HG03175 (cell line): ENCODE measurements around the gene CXCL1.

Source experiments
- ATAC-seq: cut with Tn5 transposase; IDR thresholded peaks from one replicate; pipeline ENCODE4 v1.9.1; 2021; ENCODE audit warnings: mild to moderate bottlenecking, moderate library complexity; ENCODE audit not compliant: unreplicated experiment

CXCL1 gene

DNA sequence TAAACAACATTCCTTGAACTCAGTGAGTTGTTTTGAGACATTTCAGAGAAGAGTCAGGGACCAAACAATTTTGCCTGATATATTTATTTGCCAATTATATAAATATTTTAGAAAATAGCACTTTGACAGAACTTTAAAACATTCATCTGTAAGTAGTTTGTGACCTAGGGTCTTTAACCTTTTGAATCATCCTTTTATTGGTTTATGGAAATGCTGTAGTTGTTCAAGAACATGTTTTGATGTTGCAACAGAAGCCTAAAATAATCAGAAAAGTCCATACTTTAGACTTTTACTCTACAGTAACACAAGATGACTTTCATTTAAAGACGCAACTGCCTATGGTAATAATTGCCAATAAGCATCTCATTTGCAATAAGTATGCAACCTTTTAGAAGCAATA, 43.0 kb downstream of the CXCL1 start:
- no peak for ATAC-seq

DNA sequence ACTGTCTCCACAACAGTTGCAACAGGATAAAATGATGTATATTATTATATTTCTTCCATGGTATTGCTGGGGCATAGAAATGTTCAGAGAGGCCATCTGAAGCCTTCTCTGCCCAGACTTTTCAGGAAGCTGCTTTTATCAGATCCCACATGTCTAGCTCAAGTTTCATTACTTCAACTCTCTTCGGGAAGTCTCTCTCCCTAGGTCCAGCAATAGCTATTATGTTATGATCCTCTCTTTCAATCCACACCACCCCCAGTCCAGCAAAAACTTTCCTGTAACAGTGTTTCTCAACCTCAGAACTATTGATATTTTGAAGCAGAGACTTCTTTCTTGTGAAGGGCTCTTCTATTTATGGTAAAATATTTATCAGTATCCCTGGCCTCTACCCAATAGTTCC, 44.9 kb downstream of the CXCL1 start:
- no peak for ATAC-seq

DNA sequence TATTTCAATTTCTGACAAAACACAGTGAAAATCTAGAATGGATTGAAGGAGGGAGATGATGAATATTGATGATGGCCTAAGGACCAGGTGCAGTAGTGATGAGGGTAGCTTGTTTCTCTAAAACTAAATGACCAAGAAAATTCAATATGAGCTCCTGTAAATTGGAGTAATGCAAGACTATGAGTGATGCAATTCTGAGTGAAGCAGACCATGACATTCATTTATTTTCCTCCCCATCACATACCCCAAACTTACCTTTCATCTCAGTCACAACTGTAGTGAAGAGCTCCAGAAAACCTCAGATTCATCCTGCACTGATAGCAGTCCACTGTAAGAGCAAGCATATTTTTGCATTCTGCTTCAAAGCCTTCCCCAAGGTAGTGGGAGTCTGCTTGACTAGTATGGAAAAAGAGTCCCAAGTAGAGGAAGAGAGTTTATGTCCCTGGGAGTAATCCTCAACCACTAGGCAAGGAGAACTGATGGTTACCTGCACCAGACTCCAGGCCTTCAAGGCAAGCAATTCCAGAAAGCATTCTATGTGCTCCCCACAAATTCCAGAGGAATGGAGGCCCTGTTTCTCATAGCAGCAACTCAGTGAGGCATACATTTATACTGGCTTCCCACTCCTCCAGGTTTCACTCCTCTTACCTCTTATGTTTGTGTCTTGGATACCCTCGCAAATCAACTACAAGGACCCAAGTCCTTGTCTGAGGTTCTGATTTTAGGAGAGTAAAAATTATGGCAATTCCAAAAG, 47.2 kb downstream of the CXCL1 start:
- ATAC-seq, result no peak

DNA sequence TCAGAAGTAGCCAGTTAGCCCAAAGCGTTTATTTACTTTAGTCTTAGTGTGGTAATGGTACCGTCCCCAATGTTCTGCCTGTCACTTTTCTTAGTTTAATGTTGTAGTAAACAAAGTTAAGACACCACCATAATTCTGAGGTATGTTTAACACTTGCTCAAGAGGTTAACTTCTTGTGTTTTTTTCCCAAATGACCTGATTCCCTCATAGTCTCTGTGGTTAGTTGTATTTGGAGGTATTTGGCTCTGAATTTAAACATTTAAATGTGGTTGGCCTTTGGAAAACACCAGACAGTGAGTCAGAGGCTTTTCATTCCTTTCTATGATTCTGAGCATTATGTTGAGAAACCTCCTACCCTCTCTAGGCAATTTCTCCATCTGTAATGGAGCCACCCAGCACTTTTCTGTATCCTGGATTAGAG, 47.9 kb downstream of the CXCL1 start:
- no peak for ATAC-seq

DNA sequence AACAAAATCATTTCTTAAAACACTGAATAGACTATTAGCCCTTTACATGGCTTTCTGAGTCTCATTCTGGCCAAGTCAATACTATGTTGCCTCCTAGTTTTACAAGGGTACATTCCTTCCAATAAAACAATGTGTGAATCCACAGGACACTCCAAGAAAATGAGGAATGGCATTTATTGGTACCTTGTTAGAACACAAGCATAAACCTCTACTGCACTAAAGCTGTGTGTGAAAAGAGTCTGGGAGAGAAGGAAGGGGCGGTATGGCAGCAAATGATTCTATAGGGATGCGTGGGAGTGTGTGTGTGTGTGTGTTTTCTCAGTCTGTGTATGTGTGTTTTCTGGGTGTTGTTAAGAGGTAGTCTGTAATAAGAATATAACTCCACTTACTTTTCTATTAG, 48.9 kb downstream of the CXCL1 start:
- ATAC-seq, result no peak

DNA sequence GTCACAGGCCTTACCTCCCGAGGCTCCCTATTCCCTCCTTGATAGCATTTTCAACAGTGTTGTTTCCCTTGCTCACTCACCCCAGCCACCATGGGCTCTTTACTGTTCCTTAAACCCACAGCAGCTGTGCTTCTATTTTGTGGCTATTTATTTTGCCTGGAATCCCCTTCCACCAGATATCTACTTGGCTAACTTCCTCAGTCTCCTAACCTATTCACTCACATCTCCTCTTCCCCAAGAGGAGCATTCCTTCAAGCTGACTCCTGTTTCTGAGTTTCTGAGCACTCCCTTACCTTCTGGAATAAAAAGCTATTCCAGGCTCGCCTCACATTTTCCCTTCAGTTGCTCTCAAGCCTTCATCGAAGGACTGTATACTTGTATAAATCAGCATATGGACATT, 50.5 kb downstream of the CXCL1 start:
- ATAC-seq, result no peak
